Measurements from ENCODE around the gene JAZF1.
"Not testable (repeated sequence)": the region's sequence is repeated elsewhere in the genome, so short reads cannot be mapped to it uniquely, and the experiment has no call there.

Gene JAZF1

GRCh38 chr7:27929127-27929526, 251.5 kb downstream of the JAZF1 start:
- no peak for DNase-seq (ENCODE audit: low read depth)
- TF ChIP-seq CTCF (conservative IDR thresholded peaks at IDR 0.05; ENCODE audit: low read length) = no peak
- no peak overlapping the region for H3K4me3 ChIP-seq (ENCODE audit: low read length)

GRCh38 chr7:27928001-27928400, 252.6 kb downstream of the JAZF1 start:
- DNase-seq (ENCODE audit: low read depth) = no peak
- TF ChIP-seq CTCF (conservative IDR thresholded peaks at IDR 0.05; ENCODE audit: low read length) = no peak
- H3K4me3 ChIP-seq (ENCODE audit: low read length) = no peak overlapping the region

- TF ChIP-seq CTCF (conservative IDR thresholded peaks at IDR 0.05; ENCODE audit: low read length) = no peak
- no peak overlapping the region for H3K4me3 ChIP-seq (ENCODE audit: low read length)
- DNase-seq (ENCODE audit: low read depth) = no peak
Observed at GRCh38 chr7:27925573-27926201, 254.9 kb downstream of the JAZF1 start.

- H3K4me3 ChIP-seq (ENCODE audit: low read length) = no peak overlapping the region
- DNase-seq (ENCODE audit: low read depth) = no peak
- TF ChIP-seq CTCF (conservative IDR thresholded peaks at IDR 0.05; ENCODE audit: low read length) = no peak
Observed at GRCh38 chr7:27923642-27923980, 257.0 kb downstream of the JAZF1 start.

- no peak for DNase-seq (ENCODE audit: low read depth)
- H3K4me3 ChIP-seq (ENCODE audit: low read length) = no peak overlapping the region
- TF ChIP-seq CTCF (conservative IDR thresholded peaks at IDR 0.05; ENCODE audit: low read length) = 0 out of 2 replicates have a peak, but pooled peaks have one; percentile 12
Observed at GRCh38 chr7:27922907-27923641, 257.5 kb downstream of the JAZF1 start.

- H3K4me3 ChIP-seq (ENCODE audit: low read length); DNase-seq (ENCODE audit: low read depth): not testable (repeated sequence)
Observed at GRCh38 chr7:27922389-27922788, 258.2 kb downstream of the JAZF1 start.

GRCh38 chr7:27921081-27921836, 259.3 kb downstream of the JAZF1 start:
- no peak overlapping the region for H3K4me3 ChIP-seq (ENCODE audit: low read length)
- peak; percentile 70 for TF ChIP-seq CTCF (conservative IDR thresholded peaks at IDR 0.05; ENCODE audit: low read length)

More at GRCh38 chr7:27921081-27921836, 259.3 kb downstream of the JAZF1 start:
- DNase-seq (ENCODE audit: low read depth) = peak; percentile 88
